Lung (tissue), 12 donors: ENCODE measurements around the gene PRKCB. TPM values are rescaled to one million over a fixed set of nuclear protein-coding genes. Genes with fewer than 3 reads are reported as not detected.

ENCODE experiments used
- ATAC-seq: fragments of 200-7000 bp; cut with Tn5 transposase; one replicate; pipeline ENCODE4 v1.9.1; 2020; ENCODE audit warnings: moderate number of reproducible peaks; ENCODE audit not compliant: insufficient read depth, low FRiP score
- DNase-seq, 3 donors: peaks; one replicate each; pipeline ENCODE4 v3.0.0-alpha.2; 2013 to 2017
- H3K27ac ChIP-seq, 2 donors: one replicate each; pipeline ENCODE4 v1.5.1; 2013; ENCODE audit warnings: mild to moderate bottlenecking in 2 of 2, moderate library complexity in 2 of 2, control low read depth in 1 of 2, inconsistent platforms in 1 of 2, low read depth in 1 of 2, low read length in 1 of 2
- H3K27me3 ChIP-seq, 3 donors: one replicate each; pipeline ENCODE4 v1.5.1; 2013; ENCODE audit warnings: low read length in 2 of 3; ENCODE audit not compliant: control insufficient read depth in 3 of 3, insufficient read depth in 3 of 3
- H3K36me3 ChIP-seq, 4 donors: one replicate each; pipeline ENCODE4 v1.5.1; 2013; ENCODE audit warnings: low read length in 4 of 4, mild to moderate bottlenecking in 1 of 4, moderate library complexity in 1 of 4; ENCODE audit not compliant: control insufficient read depth in 4 of 4, insufficient read depth in 4 of 4
- H3K4me1 ChIP-seq, 5 donors: one replicate each; pipeline ENCODE4 v1.5.1; 2013; ENCODE audit warnings: low read length in 5 of 5, mild to moderate bottlenecking in 2 of 5, moderate library complexity in 1 of 5; ENCODE audit not compliant: control insufficient read depth in 5 of 5, insufficient read depth in 5 of 5
- H3K4me3 ChIP-seq: one replicate; pipeline ENCODE4 v1.5.1; 2013; ENCODE audit warnings: mild to moderate bottlenecking, control low read depth, moderate library complexity
- H3K9ac ChIP-seq, 2 donors: one replicate each; pipeline ENCODE4 v1.5.1; 2013; ENCODE audit warnings: low read length in 2 of 2, control low read depth in 1 of 2; ENCODE audit not compliant: insufficient read depth in 1 of 2
- H3K9me3 ChIP-seq, 4 donors: one replicate each; pipeline ENCODE4 v1.5.1; 2013; ENCODE audit warnings: low read length in 3 of 4, mild to moderate bottlenecking in 1 of 4, moderate library complexity in 1 of 4; ENCODE audit not compliant: control insufficient read depth in 4 of 4, insufficient read depth in 3 of 4
- WGBS, 2 donors: extraction: QIAGEN DNeasy Blood & Tissue Kit; methylation state at CpG; one replicate each; pipeline ENCODE4 v1.1.7; 2013; 5-methylcytosine and 5-hydroxymethylcytosine counted together
- polyA plus RNA-seq, 2 donors: library from polyadenylated mRNA; stranded (reverse); fragments of 200-250 nt; gene quantifications; one replicate each; pipeline ENCODE4 v1.2.1, GENCODE V29; 2013
- total RNA-seq, 2 donors: library from RNA; depleted of rRNA in 1 of 2; stranded (reverse); fragments of >200 nt in 1 of 2; gene quantifications; one replicate each; pipeline ENCODE4 v1.2.1, GENCODE V29; 2014 to 2021
- TF ChIP-seq, protein P1 (sequence below): IDR thresholded peaks from 2 replicates; pipeline ENCODE4 v1.5.1; 2012; ENCODE audit warnings: mild to moderate bottlenecking; ENCODE audit errors: control extremely low read depth, extremely low read depth
- donor health status: control.
- donor health status: control.
- donor health status: Bipolar disorder and iron deficiency.
- donor health status: healthy.
- donor health status: DM: yes; HTN: yes; CAD: no.

The PRKCB gene
- total and polyA plus RNA-seq, 4 donors, result 2.5 to 46.4 (median 21.8) TPM

DNA sequence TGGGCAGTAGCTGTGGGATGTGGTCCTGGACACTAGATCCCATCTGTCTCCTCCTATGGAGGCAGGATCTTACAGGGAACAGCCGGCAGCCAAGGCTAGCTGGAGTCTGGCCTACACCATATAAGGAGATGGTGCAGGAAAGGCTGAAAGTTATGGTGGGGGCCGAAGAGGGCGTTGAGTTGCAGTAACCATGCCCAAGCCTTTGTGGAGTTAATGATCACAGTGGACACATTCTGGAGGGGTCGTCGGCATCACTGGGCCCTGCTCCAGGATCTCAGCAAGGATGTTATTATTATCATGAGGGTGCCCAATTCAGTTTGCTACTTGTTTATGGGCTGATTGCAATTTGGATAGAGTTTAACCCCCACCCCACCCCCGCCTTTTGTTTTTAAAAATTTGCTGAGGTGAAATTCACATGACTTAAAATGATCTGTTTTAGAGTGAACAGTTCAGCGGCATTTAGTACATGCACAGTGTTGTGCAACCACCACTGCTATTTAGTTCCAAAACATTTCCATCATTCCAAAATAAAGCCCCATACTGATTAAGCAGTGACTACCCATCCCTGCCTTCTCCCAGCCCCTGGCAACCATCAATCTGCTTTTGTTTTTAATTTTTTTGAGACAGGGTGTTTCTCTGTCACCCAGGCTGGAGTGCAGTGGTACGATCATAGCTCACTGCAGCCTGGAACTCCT, 236.0 kb downstream of the PRKCB start:
- ATAC-seq, result no peak
- TF ChIP-seq, protein P1, sequence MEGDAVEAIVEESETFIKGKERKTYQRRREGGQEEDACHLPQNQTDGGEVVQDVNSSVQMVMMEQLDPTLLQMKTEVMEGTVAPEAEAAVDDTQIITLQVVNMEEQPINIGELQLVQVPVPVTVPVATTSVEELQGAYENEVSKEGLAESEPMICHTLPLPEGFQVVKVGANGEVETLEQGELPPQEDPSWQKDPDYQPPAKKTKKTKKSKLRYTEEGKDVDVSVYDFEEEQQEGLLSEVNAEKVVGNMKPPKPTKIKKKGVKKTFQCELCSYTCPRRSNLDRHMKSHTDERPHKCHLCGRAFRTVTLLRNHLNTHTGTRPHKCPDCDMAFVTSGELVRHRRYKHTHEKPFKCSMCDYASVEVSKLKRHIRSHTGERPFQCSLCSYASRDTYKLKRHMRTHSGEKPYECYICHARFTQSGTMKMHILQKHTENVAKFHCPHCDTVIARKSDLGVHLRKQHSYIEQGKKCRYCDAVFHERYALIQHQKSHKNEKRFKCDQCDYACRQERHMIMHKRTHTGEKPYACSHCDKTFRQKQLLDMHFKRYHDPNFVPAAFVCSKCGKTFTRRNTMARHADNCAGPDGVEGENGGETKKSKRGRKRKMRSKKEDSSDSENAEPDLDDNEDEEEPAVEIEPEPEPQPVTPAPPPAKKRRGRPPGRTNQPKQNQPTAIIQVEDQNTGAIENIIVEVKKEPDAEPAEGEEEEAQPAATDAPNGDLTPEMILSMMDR, result no peak
- Histone ChIP-seq H3K27me3 (no peaks in the 10 kb centered on the region), H3K4me1 (peaks cover 0 to 8% (median 0%) of the 10 kb centered on the region in 5 donors), H3K27ac (no peak overlapping the region), H3K36me3 (no peaks in the 10 kb centered on the region), H3K4me3 (no peak overlapping the region), H3K9ac (no peak overlapping the region), H3K9me3 (no peaks in the 10 kb centered on the region)
- DNase-seq, result peak; percentile 64 to 76 (median 67)
- 77 to 78% methylated on average over 8 of the region's 8 CpGs for WGBS, 2 donors

DNA sequence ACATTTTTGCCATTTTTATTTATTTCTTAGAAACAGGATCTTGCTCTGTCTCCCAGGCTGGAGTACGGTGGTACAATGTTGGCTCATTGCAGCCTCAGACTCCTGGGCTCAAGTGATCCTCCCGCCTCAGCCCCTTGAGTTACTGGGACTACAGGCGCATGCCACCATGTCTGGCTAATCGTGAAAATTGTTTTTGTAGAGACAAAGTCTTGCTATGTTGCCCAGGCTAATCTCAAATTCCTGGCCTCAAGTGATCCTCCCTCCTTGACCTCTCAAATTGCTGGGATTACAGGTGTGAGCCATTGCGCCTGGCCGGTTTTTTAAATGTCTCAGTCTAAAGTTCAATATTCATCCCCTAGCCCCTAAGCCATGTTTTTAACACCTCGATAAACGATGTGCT, 237.5 kb downstream of the PRKCB start:
- no peak for ATAC-seq
- H3K36me3 ChIP-seq, result no peaks in the 10 kb centered on the region
- no peaks in the 10 kb centered on the region for H3K27me3 ChIP-seq
- DNase-seq, result no peak
- H3K4me3 ChIP-seq, result no peak overlapping the region
- H3K27ac ChIP-seq, result no peak overlapping the region
- H3K4me1 ChIP-seq, result peaks cover 0 to 8% (median 0%) of the 10 kb centered on the region in 5 donors
- no peaks in the 10 kb centered on the region for H3K9me3 ChIP-seq
- H3K9ac ChIP-seq, result no peak overlapping the region
- TF ChIP-seq, protein P1, result no peak
- 83 to 89% methylated on average over 8 of the region's 8 CpGs for WGBS, 2 donors

DNA sequence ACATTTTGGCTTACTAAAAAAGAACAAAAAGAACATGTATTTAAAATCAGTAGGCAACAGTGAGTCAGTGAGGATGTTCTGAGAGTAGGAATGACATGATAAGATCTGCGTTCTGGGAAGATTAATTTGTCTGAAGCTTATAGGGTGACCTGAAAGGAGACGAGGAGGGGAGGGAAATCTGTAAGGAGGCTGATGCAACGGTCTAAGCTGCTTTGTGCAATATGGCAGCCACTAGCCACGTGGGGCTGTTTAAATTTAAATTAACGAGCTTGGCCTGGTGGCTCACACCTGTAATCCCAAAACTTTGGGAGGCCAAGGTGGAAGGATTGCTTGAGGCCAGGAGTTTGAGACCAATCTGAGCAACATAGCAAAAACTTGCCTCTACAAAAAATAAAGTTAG, 238.8 kb downstream of the PRKCB start:
- TF ChIP-seq, protein P1, result no peak
- 77 to 82% methylated on average over 5 of the region's 5 CpGs for WGBS, 2 donors

GRCh38 chr16:24075302-24075701, 239.5 kb downstream of the PRKCB start:
- H3K9me3 ChIP-seq, result no peaks in the 10 kb centered on the region
- H3K27ac ChIP-seq, result no peak overlapping the region
- ATAC-seq (no peak), DNase-seq (no peak)
- peaks cover 0 to 2% (median 0%) of the 10 kb centered on the region in 5 donors for H3K4me1 ChIP-seq
- WGBS, 2 donors, result 84 to 85% methylated on average over 1 of the region's 1 CpG
- H3K9ac ChIP-seq, result no peak overlapping the region
- H3K27me3 ChIP-seq, result no peaks in the 10 kb centered on the region
- H3K4me3 ChIP-seq, result no peak overlapping the region
- H3K36me3 ChIP-seq, result no peaks in the 10 kb centered on the region
- TF ChIP-seq, protein P1, result no peak

More for the DNA sequence above, 238.8 kb downstream of the PRKCB start:
- no peaks in the 10 kb centered on the region for H3K36me3 ChIP-seq
- no peaks in the 10 kb centered on the region for H3K27me3 ChIP-seq
- DNase-seq (no peak), ATAC-seq (no peak)
- H3K9ac ChIP-seq, result no peak overlapping the region
- H3K27ac ChIP-seq, result no peak overlapping the region
- no peaks in the 10 kb centered on the region for H3K9me3 ChIP-seq
- H3K4me1 ChIP-seq, result peaks cover 0 to 2% (median 0%) of the 10 kb centered on the region in 5 donors
- no peak overlapping the region for H3K4me3 ChIP-seq
